Posterior vena cava (tissue), 2 donors: ENCODE results near the gene PPP2R2C. TPM values are rescaled to one million over a fixed set of nuclear protein-coding genes. Genes with fewer than 3 reads are reported as not detected.
A peak's percentile ranks its signal among the peaks of the same experiment; 100 is the strongest.

ENCODE experiments used
- DNase-seq: peaks from one replicate; pipeline ENCODE4 v3.0.0-alpha.2; 2020; ENCODE audit warnings: low spot score
- intact Hi-C, 2 donors: fragments of 100-400 bp; cut with DNase I; formaldehyde crosslinking; loops; one replicate each; pipeline versions ENCODE4 v1.14.1 to v1.14.2; 2022 to 2023
- total RNA-seq, 2 donors: library from RNA; stranded (reverse); fragmentation: NEBNext Ultra II Directional; extraction: Animal tissue kit (Norgen Biotek cat#: 25700); gene quantifications; one replicate each; pipeline ENCODE4 v1.2.1, GENCODE V29; 2021
- donor health status: DM: yes; HTN: yes; CAD: no.
- donor health status: DM: yes; HTN: yes; CAD: no.

The PPP2R2C gene
- total RNA-seq, 2 donors from 2014 or later, result 3.9 to 18.3 TPM

DNA sequence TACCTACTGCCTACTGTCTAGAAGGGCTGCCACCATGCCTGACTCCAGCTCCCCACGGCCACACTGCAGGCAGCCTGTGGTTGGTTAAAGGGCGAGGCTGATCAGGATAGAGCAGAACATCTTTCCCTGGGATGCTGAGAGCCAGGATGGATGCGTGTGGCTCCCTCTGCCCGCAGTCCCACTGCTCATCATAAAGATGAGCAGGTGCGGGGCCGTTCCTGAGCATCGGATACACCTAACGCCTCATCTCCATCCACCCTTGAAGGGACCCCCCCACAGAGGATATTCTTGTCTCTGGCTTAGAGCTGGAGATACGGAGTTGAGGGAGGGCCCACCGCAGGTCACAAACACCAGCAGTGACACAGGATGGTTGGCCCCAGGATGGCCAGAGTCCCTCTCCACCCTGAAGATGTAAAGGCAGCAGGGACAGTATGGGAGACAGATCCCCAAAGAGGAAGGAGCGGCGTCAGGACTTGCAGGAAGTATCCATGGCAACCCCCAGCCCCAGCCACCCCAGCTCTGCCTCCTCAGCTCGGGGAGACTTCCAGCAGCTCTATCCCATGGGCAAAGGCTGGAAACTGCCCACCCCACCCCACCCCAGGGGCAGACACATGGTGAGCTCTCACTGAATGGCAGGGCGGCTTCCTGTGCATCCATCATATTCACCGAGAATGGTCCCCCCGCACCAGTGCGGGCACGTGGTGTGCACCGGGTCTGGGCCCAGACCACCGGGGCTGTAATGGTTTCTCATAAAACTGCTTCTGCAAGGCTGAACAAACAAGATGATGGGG, 19.3 kb downstream of the PPP2R2C start:
- DNase-seq, result peak; percentile 75
- intact Hi-C loops, result no loop called here

DNA sequence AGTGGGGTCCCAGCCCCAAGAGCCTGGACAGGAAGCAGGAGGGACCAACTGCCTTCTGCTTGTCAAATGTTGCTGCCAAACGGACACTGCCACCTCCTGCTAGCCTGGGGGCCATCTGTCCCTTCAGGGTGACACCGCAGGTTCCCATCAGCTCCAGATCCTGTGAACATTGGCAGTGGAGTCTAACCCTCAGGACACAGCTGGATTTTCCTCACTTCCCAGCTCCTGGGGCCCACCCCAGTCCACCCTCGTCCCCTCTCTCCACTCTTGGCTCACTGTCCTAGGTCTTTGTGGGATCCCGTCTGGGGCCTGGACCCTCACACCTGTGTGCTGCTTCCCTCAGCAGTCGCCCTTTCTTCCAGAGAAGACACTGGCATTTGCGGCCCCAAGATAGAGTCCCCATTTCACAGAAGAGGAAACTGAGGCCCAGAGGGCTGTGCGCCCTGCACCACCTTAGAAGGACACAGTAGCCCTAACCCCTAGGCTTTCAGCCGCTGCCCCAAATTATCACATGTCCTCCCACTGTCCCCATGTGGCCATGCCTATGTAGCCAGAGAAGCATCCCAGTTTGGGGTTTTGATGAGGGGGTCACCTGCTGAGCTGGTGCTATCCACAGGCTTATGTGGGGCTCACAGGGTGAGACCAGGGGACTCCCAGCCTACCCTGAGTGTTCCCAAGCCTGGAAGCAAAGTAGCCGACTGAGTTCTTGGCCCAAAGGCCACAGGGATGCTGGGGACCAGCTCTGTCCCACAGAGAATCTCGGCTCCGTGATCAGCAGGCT, 20.1 kb downstream of the PPP2R2C start:
- intact Hi-C loops, result no loop called here
- peak; percentile 56 for DNase-seq

DNA sequence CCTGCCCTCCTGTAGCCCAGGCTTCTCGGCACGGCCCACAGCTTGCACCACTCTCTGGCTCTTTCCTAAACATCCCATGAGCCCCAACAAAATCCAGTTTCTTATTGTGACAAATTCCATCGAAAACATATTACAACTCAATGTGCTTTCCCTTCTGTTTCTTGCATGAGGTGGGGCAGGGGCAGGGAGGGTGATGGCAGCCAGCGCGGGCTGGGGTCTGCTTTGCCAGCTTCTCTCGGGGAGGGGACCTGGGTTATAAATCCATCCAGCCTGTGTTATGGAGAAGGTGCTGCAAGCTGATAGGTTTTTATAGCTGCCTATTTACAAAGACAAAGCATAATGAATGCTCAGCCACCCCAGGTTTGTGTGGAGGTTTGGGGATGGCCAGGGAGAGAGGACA, 21.1 kb downstream of the PPP2R2C start:
- DNase-seq, result no peak
- intact Hi-C loops, result no loop called here

- intact Hi-C loops, result no loop called here
- peak; percentile 48 for DNase-seq
Observed at GRCh38 chr4:6450709-6451108, 21.7 kb downstream of the PPP2R2C start.

GRCh38 chr4:6449746-6450369, 22.6 kb downstream of the PPP2R2C start:
- intact Hi-C loops, result no loop called here
- peak; percentile 52 for DNase-seq

- intact Hi-C loops, result no loop called here
- DNase-seq, result peak; percentile 47
Observed at GRCh38 chr4:6449335-6449734, 23.1 kb downstream of the PPP2R2C start.

- peak; percentile 26 for DNase-seq
- intact Hi-C loops, result no loop called here
Observed at GRCh38 chr4:6448476-6449170, 23.8 kb downstream of the PPP2R2C start.

- no peak for DNase-seq
- intact Hi-C loops, result no loop called here
Observed at GRCh38 chr4:6447672-6448171, 24.7 kb downstream of the PPP2R2C start.

- intact Hi-C loops, result no loop called here
- no peak for DNase-seq
Observed at GRCh38 chr4:6446538-6447451, 25.6 kb downstream of the PPP2R2C start.

DNA sequence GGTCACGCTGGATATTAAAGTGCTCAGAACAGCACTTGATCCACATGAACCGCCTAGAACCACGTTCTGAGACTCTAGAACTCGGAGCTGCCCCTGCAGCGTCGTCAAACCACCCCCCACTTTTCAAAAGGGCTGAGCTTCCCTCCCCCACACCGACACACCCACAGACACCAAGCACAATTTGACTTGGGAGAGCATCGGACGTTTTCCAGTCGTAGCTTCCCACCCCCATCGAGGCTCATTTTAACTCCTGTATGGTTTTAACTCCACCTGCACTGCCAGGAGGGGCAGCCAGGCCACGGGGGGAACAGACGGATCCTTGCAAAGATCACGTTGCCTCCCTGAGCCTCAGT, 26.3 kb downstream of the PPP2R2C start:
- intact Hi-C loops, result no loop called here
- no peak for DNase-seq

GRCh38 chr4:6445403-6446129, 26.8 kb downstream of the PPP2R2C start:
- intact Hi-C loops, result no loop called here
- DNase-seq, result no peak

DNA sequence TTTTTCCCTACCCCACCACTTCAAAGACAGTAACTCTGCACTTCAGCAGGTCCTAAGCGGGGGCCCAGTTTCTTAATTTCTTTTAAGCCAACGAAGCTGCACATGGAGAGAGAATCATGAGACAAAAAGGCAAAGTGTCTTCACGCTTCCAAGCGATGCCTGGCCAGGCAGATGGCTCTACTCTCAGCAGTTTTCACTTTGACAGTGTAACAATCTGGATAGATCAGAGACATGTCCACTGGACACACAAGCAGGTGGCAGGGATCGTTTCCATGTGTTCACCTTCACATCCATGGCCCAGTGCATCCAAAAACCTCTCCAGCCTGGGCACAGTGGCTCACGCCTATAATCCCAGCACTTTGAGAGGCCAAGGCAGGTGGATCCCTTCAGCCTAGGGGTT, 27.8 kb downstream of the PPP2R2C start:
- no peak for DNase-seq
- intact Hi-C loops, result no loop called here

DNA sequence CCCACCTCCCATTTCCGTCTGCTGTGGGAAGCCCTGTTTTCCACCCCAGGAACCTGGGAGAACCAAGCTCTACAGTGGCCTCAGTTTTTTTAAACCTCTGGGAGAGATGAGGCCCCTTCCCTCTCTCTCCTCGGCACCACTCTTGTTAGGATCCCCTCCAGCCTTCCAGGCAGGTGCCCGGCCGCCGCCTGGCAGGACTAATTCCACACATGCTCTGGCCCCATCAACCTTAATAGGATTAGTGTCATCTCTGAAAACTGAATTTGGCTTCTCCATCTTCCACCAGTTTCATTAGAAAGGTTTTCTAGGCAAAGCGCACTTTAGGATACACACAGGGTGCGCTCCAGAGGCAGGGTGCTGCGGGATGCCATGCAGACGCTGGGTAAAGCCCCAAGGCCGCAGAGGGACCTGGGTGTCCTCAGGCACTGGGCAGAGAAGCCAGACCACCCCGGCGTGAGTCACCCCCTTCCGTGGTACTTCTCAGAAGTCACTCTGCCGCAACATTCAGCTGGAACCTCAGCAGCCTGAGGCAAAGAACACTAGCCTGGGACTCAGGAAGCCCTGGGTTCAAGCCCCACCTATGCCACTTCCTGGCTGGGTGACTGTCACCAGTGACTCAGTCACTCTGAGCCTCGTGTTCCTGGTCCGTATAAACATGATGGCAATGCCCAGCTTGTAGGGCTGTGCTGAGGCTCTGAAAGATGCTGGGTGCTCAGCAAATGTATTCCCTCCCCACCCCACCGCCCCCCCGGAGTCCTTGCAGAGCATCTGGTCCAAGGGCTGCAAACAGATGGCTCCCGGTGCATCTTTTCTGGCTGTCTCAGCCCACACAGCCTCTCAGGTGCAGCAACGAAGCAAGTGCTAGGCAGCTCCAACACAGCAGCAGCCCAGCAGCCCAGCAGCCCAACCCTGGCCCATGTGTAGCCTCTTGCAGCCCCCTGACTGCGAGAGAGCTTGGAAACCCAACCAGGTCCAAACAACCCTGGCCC, 29.1 kb downstream of the PPP2R2C start:
- no peak for DNase-seq
- intact Hi-C loops, result no loop called here

GRCh38 chr4:6442555-6442954, 29.9 kb downstream of the PPP2R2C start:
- intact Hi-C loops, result no loop called here
- no peak for DNase-seq

GRCh38 chr4:6441758-6442157, 30.7 kb downstream of the PPP2R2C start:
- peak; percentile 50 for DNase-seq
- intact Hi-C loops, result no loop called here

DNA sequence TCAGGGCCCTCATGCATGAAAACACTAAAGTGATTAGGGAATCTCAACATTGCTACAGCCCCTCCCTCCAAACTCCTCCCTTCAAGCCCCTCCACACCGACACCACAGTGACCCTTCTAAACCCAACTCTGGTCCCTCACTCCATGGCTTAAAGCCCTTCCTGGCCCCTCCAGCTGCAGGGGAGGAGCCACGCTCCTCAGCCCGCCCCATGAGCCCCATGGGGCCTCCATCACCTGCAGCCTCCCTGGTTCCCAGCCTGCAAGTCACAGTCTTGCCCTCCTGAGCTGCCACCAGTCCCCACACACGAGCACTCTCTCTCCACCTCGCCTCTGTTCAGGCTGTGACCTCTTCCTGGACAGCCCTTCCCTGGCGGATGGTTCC, 31.2 kb downstream of the PPP2R2C start:
- intact Hi-C loops, result no loop called here
- DNase-seq, result peak; percentile 67
